CD4-positive, CD25-positive, alpha-beta regulatory T cell (primary cell): ENCODE data around the gene TP53I11. TPM values are rescaled to one million over a fixed set of nuclear protein-coding genes. Genes with fewer than 3 reads are reported as not detected.

Experiments used
- ATAC-seq, 2 donors: fragments of 150-1000 bp; cut with Tn5 transposase; one replicate each; pipeline ENCODE4 v1.10.0; 2021; ENCODE audit warnings: low read depth in 2 of 2, moderate number of reproducible peaks in 2 of 2, moderate library complexity in 1 of 2
- DNase-seq, 3 donors: peaks; one replicate each; pipeline versions ENCODE4 v3.0.0 to v3.0.0-alpha.2; 2012 to 2022; ENCODE audit warnings: mixed read lengths in 1 of 3
- H3K27ac ChIP-seq: one replicate; pipeline ENCODE4 v1.7.0; 2013; ENCODE audit warnings: mild to moderate bottlenecking, low read length; ENCODE audit not compliant: insufficient read depth, poor library complexity, severe bottlenecking
- H3K27me3 ChIP-seq: one replicate; pipeline ENCODE4 v1.7.0; 2013; ENCODE audit warnings: low read length; ENCODE audit not compliant: control insufficient read depth, insufficient read depth
- H3K36me3 ChIP-seq: one replicate; pipeline ENCODE4 v1.7.0; 2013; ENCODE audit warnings: mild to moderate bottlenecking, low read length, moderate library complexity; ENCODE audit not compliant: control insufficient read depth, insufficient read depth
- H3K4me1 ChIP-seq: 2 replicates; pipeline ENCODE4 v1.7.0; 2013; ENCODE audit warnings: mild to moderate bottlenecking, low read length; ENCODE audit not compliant: insufficient read depth, control insufficient read depth, poor library complexity, severe bottlenecking
- H3K4me3 ChIP-seq: one replicate; pipeline ENCODE4 v1.7.0; 2013; ENCODE audit warnings: low read depth, mild to moderate bottlenecking, low read length, moderate library complexity
- H3K9me3 ChIP-seq, 2 experiments: 1 replicate in 1 of 2; 2 replicates in 1 of 2; pipeline ENCODE4 v1.7.0; 2013; ENCODE audit warnings: low read length in 2 of 2, mild to moderate bottlenecking in 1 of 2, moderate library complexity in 1 of 2; ENCODE audit not compliant: control insufficient read depth in 2 of 2
- H3K27ac Mint-ChIP-seq, 3 donors: one replicate each; pipeline ENCODE4 v1.8.0; 2020 to 2022; ENCODE audit warnings: mild to moderate bottlenecking in 3 of 3, mixed read lengths in 3 of 3, moderate library complexity in 2 of 3
- H3K27me3 Mint-ChIP-seq: one replicate; pipeline ENCODE4 v1.8.0; 2022; ENCODE audit warnings: mild to moderate bottlenecking, mixed read lengths
- H3K36me3 Mint-ChIP-seq: one replicate; pipeline ENCODE4 v1.8.0; 2020; ENCODE audit warnings: mixed read lengths
- H3K4me1 Mint-ChIP-seq, 4 donors: one replicate each; pipeline ENCODE4 v1.8.0; 2020 to 2022; ENCODE audit warnings: mixed read lengths in 4 of 4, mild to moderate bottlenecking in 1 of 4
- H3K4me3 Mint-ChIP-seq, 4 donors: one replicate each; pipeline ENCODE4 v1.8.0; 2020 to 2022; ENCODE audit warnings: mild to moderate bottlenecking in 4 of 4, mixed read lengths in 4 of 4, moderate library complexity in 3 of 4
- H3K9me3 Mint-ChIP-seq, 7 donors: one replicate each; pipeline ENCODE4 v1.8.0; 2020 to 2022; ENCODE audit warnings: mixed read lengths in 7 of 7, mild to moderate bottlenecking in 3 of 7, moderate library complexity in 2 of 7
- polyA plus RNA-seq, 4 donors: library from polyadenylated mRNA; unstranded; fragments of 300-500 nt; fragmentation: Illumina TruSeq; gene quantifications; one replicate each; pipeline ENCODE4 v1.2.3, GENCODE V29; 2021
- total RNA-seq: library from RNA; stranded (reverse); gene quantifications from one replicate; pipeline ENCODE4 v1.2.3, GENCODE V29; 2022

The TP53I11 gene
- total and polyA plus RNA-seq, 5 donors from 2014 or later: 2.0 to 17.4 (median 2.6) TPM

GRCh38 chr11:44976576-44976975, 25.9 kb upstream of the TP53I11 start:
- no peaks in the 10 kb centered on the region for H3K27me3 Mint-ChIP-seq
- peak overlapping the region in 1 of 3 donors; percentile 17 for H3K27ac Mint-ChIP-seq
- H3K27ac ChIP-seq: no peak overlapping the region
- peaks cover 42% of the 10 kb centered on the region for H3K4me1 ChIP-seq
- no peaks in the 10 kb centered on the region for H3K9me3 ChIP-seq
- H3K36me3 ChIP-seq: no peaks in the 10 kb centered on the region
- no peak for DNase-seq
- peaks cover 5 to 18% (median 9%) of the 10 kb centered on the region in 4 donors for H3K4me1 Mint-ChIP-seq
- peak overlapping the region in 1 of 4 donors; percentile 20 for H3K4me3 Mint-ChIP-seq
- no peak overlapping the region for H3K4me3 ChIP-seq
- no peak for ATAC-seq
- no peaks in the 10 kb centered on the region for H3K9me3 Mint-ChIP-seq
- no peaks in the 10 kb centered on the region for H3K27me3 ChIP-seq
- no peaks in the 10 kb centered on the region for H3K36me3 Mint-ChIP-seq

- no peak for ATAC-seq
- peaks cover 5 to 13% (median 7%) of the 10 kb centered on the region in 4 donors for H3K4me1 Mint-ChIP-seq
- peaks cover 24% of the 10 kb centered on the region for H3K4me1 ChIP-seq
- no peaks in the 10 kb centered on the region for H3K9me3 ChIP-seq
- H3K9me3 Mint-ChIP-seq: no peaks in the 10 kb centered on the region
- no peak overlapping the region for H3K27ac Mint-ChIP-seq
- no peak overlapping the region for H3K27ac ChIP-seq
- no peak overlapping the region for H3K4me3 Mint-ChIP-seq
- no peaks in the 10 kb centered on the region for H3K36me3 ChIP-seq
- no peak overlapping the region for H3K4me3 ChIP-seq
- no peaks in the 10 kb centered on the region for H3K36me3 Mint-ChIP-seq
- no peak for DNase-seq
- no peaks in the 10 kb centered on the region for H3K27me3 Mint-ChIP-seq
- no peaks in the 10 kb centered on the region for H3K27me3 ChIP-seq
These were observed 23.8 kb upstream of the TP53I11 start for GRCh38 chr11:44974402-44975000.

GRCh38 chr11:44973632-44974401, 23.1 kb upstream of the TP53I11 start:
- Mint-ChIP-seq H3K27ac (no peak overlapping the region), H3K27me3 (no peaks in the 10 kb centered on the region), H3K4me1 (peaks cover 5 to 6% (median 6%) of the 10 kb centered on the region in 4 donors), H3K4me3 (no peak overlapping the region), H3K36me3 (no peaks in the 10 kb centered on the region), H3K9me3 (no peaks in the 10 kb centered on the region)
- no peaks in the 10 kb centered on the region for H3K36me3 ChIP-seq
- no peaks in the 10 kb centered on the region for H3K9me3 ChIP-seq
- DNase-seq (no peak), ATAC-seq (no peak)
- no peaks in the 10 kb centered on the region for H3K27me3 ChIP-seq
- H3K27ac ChIP-seq: no peak overlapping the region
- peaks cover 17% of the 10 kb centered on the region for H3K4me1 ChIP-seq
- H3K4me3 ChIP-seq: no peak overlapping the region

- H3K36me3 ChIP-seq: no peaks in the 10 kb centered on the region
- no peak overlapping the region for H3K4me3 Mint-ChIP-seq
These were observed 22.2 kb upstream of the TP53I11 start for GRCh38 chr11:44972746-44973435.

GRCh38 chr11:44971185-44971584, 20.5 kb upstream of the TP53I11 start:
- DNase-seq (no peak), ATAC-seq (no peak)
- no peaks in the 10 kb centered on the region for H3K36me3 ChIP-seq
- H3K36me3 Mint-ChIP-seq: no peaks in the 10 kb centered on the region
- no peak overlapping the region for H3K27ac ChIP-seq
- no peak overlapping the region for H3K4me3 ChIP-seq
- no peaks in the 10 kb centered on the region for H3K9me3 Mint-ChIP-seq
- no peak overlapping the region for H3K4me3 Mint-ChIP-seq
- H3K4me1 Mint-ChIP-seq: peaks cover under 1 to 2% (median 1%) of the 10 kb centered on the region in 4 donors
- no peaks in the 10 kb centered on the region for H3K27me3 ChIP-seq
- H3K9me3 ChIP-seq: no peaks in the 10 kb centered on the region
- no peaks in the 10 kb centered on the region for H3K27me3 Mint-ChIP-seq
- no peak overlapping the region for H3K27ac Mint-ChIP-seq
- no peaks in the 10 kb centered on the region for H3K4me1 ChIP-seq

More at GRCh38 chr11:44972746-44973435, 22.2 kb upstream of the TP53I11 start:
- Mint-ChIP-seq H3K27ac (no peak overlapping the region), H3K4me1 (peaks cover 5 to 6% (median 5%) of the 10 kb centered on the region in 4 donors), H3K36me3 (no peaks in the 10 kb centered on the region), H3K27me3 (no peaks in the 10 kb centered on the region), H3K9me3 (no peaks in the 10 kb centered on the region)
- ATAC-seq (no peak), DNase-seq (no peak)
- H3K27me3 ChIP-seq: no peaks in the 10 kb centered on the region
- no peak overlapping the region for H3K4me3 ChIP-seq
- no peaks in the 10 kb centered on the region for H3K9me3 ChIP-seq
- H3K4me1 ChIP-seq: peaks cover 8% of the 10 kb centered on the region
- no peak overlapping the region for H3K27ac ChIP-seq

GRCh38 chr11:44970293-44970692, 19.6 kb upstream of the TP53I11 start:
- Histone ChIP-seq H3K27ac (no peak overlapping the region), H3K9me3 (no peaks in the 10 kb centered on the region), H3K27me3 (no peaks in the 10 kb centered on the region), H3K4me1 (no peaks in the 10 kb centered on the region), H3K4me3 (no peak overlapping the region), H3K36me3 (no peaks in the 10 kb centered on the region)
- Mint-ChIP-seq H3K4me3 (no peak overlapping the region), H3K27me3 (no peaks in the 10 kb centered on the region), H3K4me1 (peaks cover 0 to under 1% (median 0%) of the 10 kb centered on the region in 4 donors), H3K9me3 (no peaks in the 10 kb centered on the region), H3K36me3 (no peaks in the 10 kb centered on the region), H3K27ac (no peak overlapping the region)
- DNase-seq (no peak), ATAC-seq (no peak)

- Histone ChIP-seq H3K27ac (no peak overlapping the region), H3K27me3 (no peaks in the 10 kb centered on the region), H3K9me3 (no peaks in the 10 kb centered on the region), H3K4me3 (no peak overlapping the region), H3K4me1 (no peaks in the 10 kb centered on the region), H3K36me3 (no peaks in the 10 kb centered on the region)
- Mint-ChIP-seq H3K4me3 (no peak overlapping the region), H3K27ac (no peak overlapping the region), H3K36me3 (no peaks in the 10 kb centered on the region), H3K27me3 (no peaks in the 10 kb centered on the region), H3K4me1 (no peaks in the 10 kb centered on the region), H3K9me3 (no peaks in the 10 kb centered on the region)
- no peak for DNase-seq
- no peak for ATAC-seq
These were observed 19.1 kb upstream of the TP53I11 start for GRCh38 chr11:44969651-44970252.
